Kasumi-1 (cell line): ENCODE measurements around the gene LRRC3.

ENCODE experiments used
- DNase-seq, 2 experiments: peaks; one replicate each; lab custom pipeline; 2025; lab: John Stamatoyannopoulos, UW

The LRRC3 gene

GRCh38 chr21:44478124-44478800 lies 23.0 kb downstream of the LRRC3 start:
- DNase-seq: no peak

GRCh38 chr21:44478801-44479167 lies 23.5 kb downstream of the LRRC3 start:
- no peak for DNase-seq

GRCh38 chr21:44479556-44480199 lies 24.4 kb downstream of the LRRC3 start:
- peak in 1 of 2 experiments; percentile 2 for DNase-seq

GRCh38 chr21:44480200-44481053 lies 25.1 kb downstream of the LRRC3 start:
- DNase-seq: no peak

GRCh38 chr21:44482581-44483287 lies 27.4 kb downstream of the LRRC3 start:
- DNase-seq: no peak

- no peak for DNase-seq
These were observed 28.3 kb downstream of the LRRC3 start for GRCh38 chr21:44483288-44484237.

GRCh38 chr21:44484498-44485253 lies 29.4 kb downstream of the LRRC3 start:
- no peak for DNase-seq

- DNase-seq: no peak
These were observed 30.0 kb downstream of the LRRC3 start for GRCh38 chr21:44485254-44485793.

GRCh38 chr21:44485796-44486195 lies 30.5 kb downstream of the LRRC3 start:
- DNase-seq: no peak

- no peak for DNase-seq
These were observed 31.0 kb downstream of the LRRC3 start for GRCh38 chr21:44486302-44486701.

- DNase-seq: peak; percentile 1 to 35
These were observed 32.5 kb downstream of the LRRC3 start for GRCh38 chr21:44487831-44488230.

GRCh38 chr21:44489962-44490361 lies 34.7 kb downstream of the LRRC3 start:
- DNase-seq: peak in 1 of 2 experiments; percentile 12

GRCh38 chr21:44490405-44490804 lies 35.1 kb downstream of the LRRC3 start:
- no peak for DNase-seq

GRCh38 chr21:44490816-44491215 lies 35.5 kb downstream of the LRRC3 start:
- no peak for DNase-seq

GRCh38 chr21:44492567-44493385 lies 37.5 kb downstream of the LRRC3 start:
- peak in 1 of 2 experiments; percentile 6 for DNase-seq

- no peak for DNase-seq
These were observed 39.1 kb downstream of the LRRC3 start for GRCh38 chr21:44494418-44494817.

GRCh38 chr21:44494956-44495355 lies 39.6 kb downstream of the LRRC3 start:
- no peak for DNase-seq

GRCh38 chr21:44495611-44496563 lies 40.6 kb downstream of the LRRC3 start:
- no peak for DNase-seq
